Retinal pigment epithelial cell (primary cell): ENCODE data around the gene DMAC2L.

Source experiments
- DNase-seq: peaks from one replicate; pipeline ENCODE4 v3.0.0-alpha.2; 2010; ENCODE audit warnings: low read depth
- H3K4me3 ChIP-seq: 2 replicates; pipeline ENCODE4 v1.5.1; 2011; ENCODE audit warnings: mild to moderate bottlenecking, low read length, control low read depth, moderate library complexity
- TF ChIP-seq, protein P1 (sequence below): conservative IDR thresholded peaks from 2 replicates; pipeline ENCODE4 v1.5.1; 2011; ENCODE audit warnings: low read depth, low read length, control low read depth, inconsistent platforms

Gene DMAC2L

DNA sequence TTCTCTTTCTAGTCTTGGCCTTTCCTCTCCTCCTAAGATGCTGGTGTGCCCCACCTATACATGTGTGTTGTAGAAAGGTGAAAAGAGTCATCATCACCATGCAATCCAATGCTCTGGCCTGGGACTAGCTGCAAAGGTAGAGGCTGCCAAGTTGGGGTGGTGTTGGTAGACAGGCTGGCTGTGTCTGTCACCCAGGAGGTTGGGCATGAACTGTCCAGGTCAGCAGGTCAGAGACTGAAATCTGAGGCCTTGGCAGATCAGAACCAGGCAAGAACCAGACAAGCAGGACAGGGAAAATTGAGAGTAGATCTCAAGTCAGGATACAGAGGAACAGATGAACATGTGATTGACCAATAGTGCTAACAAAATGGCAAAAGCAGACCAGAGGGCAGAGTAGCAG is 26.3 kb upstream of the DMAC2L start:
- no peak overlapping the region for H3K4me3 ChIP-seq
- DNase-seq, result no peak
- TF ChIP-seq, protein P1, sequence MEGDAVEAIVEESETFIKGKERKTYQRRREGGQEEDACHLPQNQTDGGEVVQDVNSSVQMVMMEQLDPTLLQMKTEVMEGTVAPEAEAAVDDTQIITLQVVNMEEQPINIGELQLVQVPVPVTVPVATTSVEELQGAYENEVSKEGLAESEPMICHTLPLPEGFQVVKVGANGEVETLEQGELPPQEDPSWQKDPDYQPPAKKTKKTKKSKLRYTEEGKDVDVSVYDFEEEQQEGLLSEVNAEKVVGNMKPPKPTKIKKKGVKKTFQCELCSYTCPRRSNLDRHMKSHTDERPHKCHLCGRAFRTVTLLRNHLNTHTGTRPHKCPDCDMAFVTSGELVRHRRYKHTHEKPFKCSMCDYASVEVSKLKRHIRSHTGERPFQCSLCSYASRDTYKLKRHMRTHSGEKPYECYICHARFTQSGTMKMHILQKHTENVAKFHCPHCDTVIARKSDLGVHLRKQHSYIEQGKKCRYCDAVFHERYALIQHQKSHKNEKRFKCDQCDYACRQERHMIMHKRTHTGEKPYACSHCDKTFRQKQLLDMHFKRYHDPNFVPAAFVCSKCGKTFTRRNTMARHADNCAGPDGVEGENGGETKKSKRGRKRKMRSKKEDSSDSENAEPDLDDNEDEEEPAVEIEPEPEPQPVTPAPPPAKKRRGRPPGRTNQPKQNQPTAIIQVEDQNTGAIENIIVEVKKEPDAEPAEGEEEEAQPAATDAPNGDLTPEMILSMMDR, result no peak

GRCh38 chr14:50288146-50288545 is 24.0 kb upstream of the DMAC2L start:
- no peak for DNase-seq
- TF ChIP-seq, protein P1, result no peak
- H3K4me3 ChIP-seq, result no peak overlapping the region

DNA sequence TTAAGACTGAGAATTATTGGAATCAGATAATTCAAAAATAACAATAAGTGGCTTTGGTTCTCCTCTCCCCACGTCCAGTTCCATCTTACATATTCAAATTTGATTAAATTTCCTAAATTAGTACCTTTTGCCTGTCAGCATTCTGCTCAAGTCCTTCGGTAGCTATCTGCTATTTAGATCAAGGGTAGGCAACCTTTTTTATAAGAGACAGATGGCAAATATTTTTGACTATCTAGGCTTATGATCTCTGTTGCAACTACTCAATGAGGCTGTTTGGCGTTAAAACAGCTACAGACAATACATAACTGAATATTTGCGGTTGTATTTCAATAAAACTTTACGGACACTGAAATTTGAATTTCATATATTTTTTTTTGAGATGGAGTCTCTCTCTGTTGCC is 21.8 kb upstream of the DMAC2L start:
- H3K4me3 ChIP-seq, result no peak overlapping the region
- TF ChIP-seq, protein P1, result no peak
- no peak for DNase-seq

DNA sequence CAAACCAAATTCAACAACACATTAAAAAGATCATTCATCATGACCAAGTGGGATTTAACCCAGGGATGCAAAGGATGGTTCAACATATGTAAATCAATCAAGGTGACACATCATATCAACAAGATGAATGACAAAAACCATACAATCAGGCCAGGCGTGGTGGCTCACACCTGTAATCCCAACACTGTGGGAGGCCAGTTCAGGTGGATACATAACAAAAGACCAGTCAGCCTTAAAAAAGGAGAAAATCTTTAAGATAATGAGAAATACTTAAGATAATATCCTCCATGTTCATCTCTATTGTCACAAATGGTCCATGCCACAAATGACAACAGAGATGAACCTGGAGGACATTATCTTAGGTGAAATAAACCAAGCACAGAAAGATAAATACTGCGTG is 12.5 kb upstream of the DMAC2L start:
- DNase-seq, result no peak
- no peak overlapping the region for H3K4me3 ChIP-seq

GRCh38 chr14:50301914-50302313 is 10.2 kb upstream of the DMAC2L start:
- TF ChIP-seq, protein P1, result no peak
- no peak overlapping the region for H3K4me3 ChIP-seq
- DNase-seq, result no peak

More for the DNA sequence above, 12.5 kb upstream of the DMAC2L start:
- TF ChIP-seq, protein P1, result no peak

GRCh38 chr14:50303744-50304471 is 8.2 kb upstream of the DMAC2L start:
- DNase-seq, result no peak
- no peak overlapping the region for H3K4me3 ChIP-seq
- TF ChIP-seq, protein P1, result no peak

GRCh38 chr14:50308363-50308915 is 3.7 kb upstream of the DMAC2L start:
- no peak for DNase-seq
- TF ChIP-seq, protein P1, result no peak

More at GRCh38 chr14:50308363-50308915, 3.7 kb upstream of the DMAC2L start:
- H3K4me3 ChIP-seq, result no peak overlapping the region
